PFSK-1 (cell line): ENCODE results near the gene TBC1D22A.

ENCODE experiments used
- FOXP2 ChIP-seq: optimal IDR thresholded peaks from 2 replicates; pipeline ENCODE3; 2011; ENCODE audit warnings: borderline replicate concordance, control low read depth, inconsistent platforms; ENCODE audit not compliant: insufficient read depth; ENCODE audit errors: extremely low read length, extremely low read depth
- POLR2AphosphoS5 ChIP-seq: IDR thresholded peaks from 2 replicates; pipeline ENCODE4 v1.6.1; 2012; ENCODE audit warnings: low read depth, mild to moderate bottlenecking, control low read depth, low read length, moderate library complexity
- REST ChIP-seq, 2 experiments: IDR thresholded peaks; 2 replicates each; pipeline versions ENCODE4 v1.6.1 to v1.8.0; 2011 to 2012; ENCODE audit warnings: low read depth in 2 of 2, low read length in 2 of 2, control low read depth in 1 of 2, inconsistent platforms in 1 of 2, mild to moderate bottlenecking in 1 of 2, moderate library complexity in 1 of 2; ENCODE audit not compliant: insufficient read depth in 1 of 2
- SIN3A ChIP-seq: IDR thresholded peaks from 2 replicates; pipeline ENCODE4 v1.6.1; 2012; ENCODE audit warnings: mild to moderate bottlenecking, low read length, moderate library complexity, borderline replicate concordance; ENCODE audit not compliant: insufficient read depth
- TAF1 ChIP-seq: IDR thresholded peaks from 2 replicates; pipeline ENCODE4 v1.6.1; 2012; ENCODE audit warnings: low read length, control low read depth, borderline replicate concordance; ENCODE audit not compliant: insufficient read depth

TBC1D22A gene

DNA sequence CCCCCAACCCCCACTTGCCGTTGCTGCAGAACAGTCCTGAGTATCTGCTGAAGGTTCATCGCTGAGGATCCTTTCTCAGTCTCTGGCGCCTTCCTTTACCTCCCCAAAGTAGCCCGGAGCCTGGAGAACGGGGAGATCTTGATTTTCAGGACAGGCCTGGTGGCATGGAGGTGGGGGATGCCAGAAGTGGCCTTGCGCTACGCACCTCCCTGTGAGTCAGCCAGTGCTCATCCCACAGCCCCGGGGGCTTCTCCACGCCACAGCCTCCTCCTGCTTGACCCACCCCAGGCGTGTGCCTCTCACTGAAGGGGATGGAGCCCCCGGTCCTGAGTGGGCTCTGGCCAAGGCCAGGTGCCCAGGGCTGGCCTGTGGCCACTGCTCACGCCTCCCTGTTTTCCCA, 339.6 kb downstream of the TBC1D22A start:
- no peak for TF ChIP-seq POLR2AphosphoS5

- no peak for TF ChIP-seq TAF1
These were observed 340.2 kb downstream of the TBC1D22A start for GRCh38 chr22:47102648-47103047.

DNA sequence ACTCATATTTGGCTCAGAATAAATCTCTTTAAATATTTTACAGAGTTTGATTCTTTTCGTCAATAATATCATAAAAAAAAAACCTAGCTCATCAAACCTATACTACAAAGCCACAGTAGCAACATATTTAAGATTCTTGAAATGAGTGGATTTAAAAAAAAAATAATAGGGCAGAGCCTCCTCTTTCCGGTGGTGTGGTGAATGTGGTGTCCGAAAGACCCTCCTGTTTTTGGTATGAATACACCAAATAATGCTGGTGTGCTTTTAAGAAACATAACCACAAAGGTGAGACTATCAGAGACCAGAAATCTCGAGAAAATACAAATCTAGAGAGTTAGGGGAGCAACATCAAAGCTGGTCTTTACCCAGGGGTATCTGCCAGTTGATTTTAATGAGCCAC, 342.6 kb downstream of the TBC1D22A start:
- TF ChIP-seq SIN3A (no peak), REST (IDR thresholded peaks at IDR 0.05; ENCODE audit: insufficient read depth in 1 of 2, low read depth in 2 of 2, low read length in 2 of 2) (no peak), TAF1 (no peak), FOXP2 (no peak), POLR2AphosphoS5 (no peak)

DNA sequence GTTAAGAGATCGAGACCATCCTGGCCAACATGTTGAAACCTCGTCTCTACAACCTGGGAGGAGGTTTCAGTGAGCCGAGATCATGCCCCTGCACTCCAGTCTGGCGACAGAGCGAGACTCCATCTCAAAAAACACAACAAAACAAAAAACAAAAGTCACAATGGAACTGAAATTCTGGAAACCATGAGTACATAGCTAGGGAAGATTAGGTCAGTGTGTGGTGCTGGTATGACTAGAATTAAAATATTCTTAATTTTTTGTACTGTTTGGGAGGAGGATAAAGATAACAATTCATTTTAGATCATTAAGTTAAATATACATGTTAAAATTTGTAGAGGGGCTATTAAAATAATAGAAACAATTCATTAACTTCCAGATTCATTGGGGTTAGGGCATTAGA, 344.4 kb downstream of the TBC1D22A start:
- TF ChIP-seq FOXP2 (no peak), TAF1 (no peak), SIN3A (no peak), REST (IDR thresholded peaks at IDR 0.05; ENCODE audit: insufficient read depth in 1 of 2, low read depth in 2 of 2, low read length in 2 of 2) (no peak), POLR2AphosphoS5 (no peak)

DNA sequence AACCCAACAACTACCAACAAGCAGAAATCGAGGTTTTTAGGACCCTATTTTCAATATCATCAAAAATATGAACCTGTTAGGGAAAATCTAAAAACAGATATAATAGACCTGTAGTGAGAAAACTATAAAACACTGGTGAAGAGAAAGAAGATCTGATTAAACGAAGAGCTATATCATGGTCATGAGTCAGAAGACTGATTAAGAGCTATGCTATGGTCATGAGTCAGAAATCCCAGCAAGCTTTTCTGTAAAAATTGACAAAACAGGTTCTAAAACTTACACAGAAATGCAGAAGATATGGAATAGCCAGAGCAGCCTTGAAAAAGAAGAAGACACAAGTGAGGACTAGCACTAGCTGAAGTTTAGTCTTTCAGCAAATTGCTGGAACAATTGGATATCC, 345.0 kb downstream of the TBC1D22A start:
- TF ChIP-seq FOXP2 = no peak
- TF ChIP-seq POLR2AphosphoS5 = no peak
- no peak for TF ChIP-seq REST (IDR thresholded peaks at IDR 0.05; ENCODE audit: insufficient read depth in 1 of 2, low read depth in 2 of 2, low read length in 2 of 2)
- no peak for TF ChIP-seq SIN3A
- TF ChIP-seq TAF1 = no peak

DNA sequence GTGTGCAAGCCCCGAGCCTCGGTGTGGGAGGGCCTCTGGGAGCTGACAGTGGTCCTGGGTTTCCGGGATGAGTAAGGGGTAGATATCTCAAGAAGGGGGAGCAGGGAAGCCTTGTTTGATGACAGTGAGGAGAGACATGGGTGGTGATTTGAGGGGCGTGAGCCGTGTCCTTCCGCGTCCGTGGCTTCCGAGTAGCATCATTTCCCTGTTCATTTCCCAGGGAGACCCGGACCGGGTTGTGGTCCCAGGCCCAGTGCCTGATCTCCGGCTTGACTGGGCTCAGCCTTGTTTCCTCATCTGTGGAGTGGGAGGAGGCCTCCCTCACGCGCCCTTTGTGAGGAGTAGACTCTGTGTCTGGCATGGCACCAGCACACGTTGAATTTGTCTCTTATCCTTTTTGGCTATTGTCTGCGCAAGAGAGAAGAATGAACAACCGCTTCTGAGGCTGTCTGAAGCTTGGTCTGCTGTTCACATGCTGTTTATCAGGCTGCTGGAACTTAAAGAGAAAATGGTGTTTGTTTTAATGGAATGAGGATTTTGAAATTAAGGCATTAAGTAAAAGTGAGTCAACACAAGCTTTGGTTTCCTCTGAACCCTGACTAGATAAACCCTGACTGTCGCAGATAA, 348.5 kb downstream of the TBC1D22A start:
- TF ChIP-seq REST (IDR thresholded peaks at IDR 0.05; ENCODE audit: insufficient read depth in 1 of 2, low read depth in 2 of 2, low read length in 2 of 2) = no peak
- TF ChIP-seq SIN3A = no peak
- no peak for TF ChIP-seq TAF1
- TF ChIP-seq FOXP2 = no peak
- TF ChIP-seq POLR2AphosphoS5 = no peak
